Lung (tissue), 12 donors: ENCODE results near the gene CAPZA1. TPM values are rescaled to one million over a fixed set of nuclear protein-coding genes. Genes with fewer than 3 reads are reported as not detected.

Source experiments
- ATAC-seq: fragments of 200-7000 bp; cut with Tn5 transposase; one replicate; pipeline ENCODE4 v1.9.1; 2020; ENCODE audit warnings: moderate number of reproducible peaks; ENCODE audit not compliant: insufficient read depth, low FRiP score
- DNase-seq, 3 donors: peaks; one replicate each; pipeline ENCODE4 v3.0.0-alpha.2; 2013 to 2017
- H3K27ac ChIP-seq, 2 donors: one replicate each; pipeline ENCODE4 v1.5.1; 2013; ENCODE audit warnings: mild to moderate bottlenecking in 2 of 2, moderate library complexity in 2 of 2, control low read depth in 1 of 2, inconsistent platforms in 1 of 2, low read depth in 1 of 2, low read length in 1 of 2
- H3K27me3 ChIP-seq, 3 donors: one replicate each; pipeline ENCODE4 v1.5.1; 2013; ENCODE audit warnings: low read length in 2 of 3; ENCODE audit not compliant: control insufficient read depth in 3 of 3, insufficient read depth in 3 of 3
- H3K36me3 ChIP-seq, 4 donors: one replicate each; pipeline ENCODE4 v1.5.1; 2013; ENCODE audit warnings: low read length in 4 of 4, mild to moderate bottlenecking in 1 of 4, moderate library complexity in 1 of 4; ENCODE audit not compliant: control insufficient read depth in 4 of 4, insufficient read depth in 4 of 4
- H3K4me1 ChIP-seq, 5 donors: one replicate each; pipeline ENCODE4 v1.5.1; 2013; ENCODE audit warnings: low read length in 5 of 5, mild to moderate bottlenecking in 2 of 5, moderate library complexity in 1 of 5; ENCODE audit not compliant: control insufficient read depth in 5 of 5, insufficient read depth in 5 of 5
- H3K4me3 ChIP-seq: one replicate; pipeline ENCODE4 v1.5.1; 2013; ENCODE audit warnings: mild to moderate bottlenecking, control low read depth, moderate library complexity
- H3K9ac ChIP-seq, 2 donors: one replicate each; pipeline ENCODE4 v1.5.1; 2013; ENCODE audit warnings: low read length in 2 of 2, control low read depth in 1 of 2; ENCODE audit not compliant: insufficient read depth in 1 of 2
- H3K9me3 ChIP-seq, 4 donors: one replicate each; pipeline ENCODE4 v1.5.1; 2013; ENCODE audit warnings: low read length in 3 of 4, mild to moderate bottlenecking in 1 of 4, moderate library complexity in 1 of 4; ENCODE audit not compliant: control insufficient read depth in 4 of 4, insufficient read depth in 3 of 4
- CTCF ChIP-seq: IDR thresholded peaks from 2 replicates; pipeline ENCODE4 v1.5.1; 2012; ENCODE audit warnings: mild to moderate bottlenecking; ENCODE audit errors: control extremely low read depth, extremely low read depth
- WGBS, 2 donors: extraction: QIAGEN DNeasy Blood & Tissue Kit; methylation state at CpG; one replicate each; pipeline ENCODE4 v1.1.7; 2013; 5-methylcytosine and 5-hydroxymethylcytosine counted together
- polyA plus RNA-seq, 2 donors: library from polyadenylated mRNA; stranded (reverse); fragments of 200-250 nt; gene quantifications; one replicate each; pipeline ENCODE4 v1.2.1, GENCODE V29; 2013
- total RNA-seq, 2 donors: library from RNA; depleted of rRNA in 1 of 2; stranded (reverse); fragments of >200 nt in 1 of 2; gene quantifications; one replicate each; pipeline ENCODE4 v1.2.1, GENCODE V29; 2014 to 2021
- donor health status: control.
- donor health status: control.
- donor health status: Bipolar disorder and iron deficiency.
- donor health status: healthy.
- donor health status: DM: yes; HTN: yes; CAD: no.

The CAPZA1 gene
- total and polyA plus RNA-seq, 4 donors = 72.3 to 167 (median 106) TPM

GRCh38 chr1:112713466-112714312 lies 94.1 kb downstream of the CAPZA1 start:
- Histone ChIP-seq H3K36me3 (no peaks in the 10 kb centered on the region), H3K27ac (no peak overlapping the region), H3K4me1 (peaks cover 0 to 23% (median 5%) of the 10 kb centered on the region in 5 donors), H3K9ac (no peak overlapping the region), H3K4me3 (peak overlapping the region; percentile 22), H3K27me3 (peaks cover 0 to 17% (median 0%) of the 10 kb centered on the region in 3 donors), H3K9me3 (no peaks in the 10 kb centered on the region)
- WGBS, 2 donors = 40 to 47% methylated on average over 14 of the region's 14 CpGs
- ATAC-seq (no peak), DNase-seq (peak in 1 of 3 donors; percentile 28)
- no peak for TF ChIP-seq CTCF

GRCh38 chr1:112714313-112715263 lies 95.0 kb downstream of the CAPZA1 start:
- WGBS, 2 donors = 1 to 2% methylated on average over 67 to 86 of the region's 86 CpGs
- ATAC-seq = peak; percentile 0
- H3K9ac ChIP-seq = no peak overlapping the region

More at GRCh38 chr1:112714313-112715263, 95.0 kb downstream of the CAPZA1 start:
- H3K27me3 ChIP-seq = peaks cover 0 to 20% (median 0%) of the 10 kb centered on the region in 3 donors
- H3K27ac ChIP-seq = no peak overlapping the region
- TF ChIP-seq CTCF = no peak
- DNase-seq = peak in 1 of 3 donors; percentile 26
- peaks cover 0 to 23% (median 6%) of the 10 kb centered on the region in 5 donors for H3K4me1 ChIP-seq
- H3K9me3 ChIP-seq = no peaks in the 10 kb centered on the region
- H3K36me3 ChIP-seq = no peaks in the 10 kb centered on the region
- peak overlapping the region; percentile 46 for H3K4me3 ChIP-seq
